HS-5 (cell line): Measurements from ENCODE around the gene AMOT.

Source experiments
- DNase-seq: peaks from one replicate; pipeline ENCODE4 v3.0.0-alpha.2; 2012; ENCODE audit warnings: low read depth

AMOT gene

DNA sequence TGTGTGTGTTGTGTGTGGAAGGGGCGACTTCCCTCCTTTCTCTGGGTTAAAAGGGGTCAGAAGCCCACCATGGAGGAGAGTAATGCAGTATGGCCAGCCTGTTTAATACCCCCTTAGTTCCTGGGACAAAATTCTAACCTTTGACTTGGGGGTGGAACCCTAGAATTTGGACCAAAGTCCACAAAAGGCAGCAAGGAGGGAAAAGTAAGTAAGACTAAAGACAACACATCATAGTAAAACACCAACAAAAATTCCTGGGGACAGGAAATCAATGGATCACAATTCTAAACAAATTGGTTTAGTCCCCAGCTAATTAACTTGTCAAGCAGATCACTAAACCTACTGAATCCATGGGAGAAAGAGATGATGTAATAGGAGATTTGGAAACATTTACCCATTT, 3.1 kb downstream of the AMOT start:
- DNase-seq = no peak

- DNase-seq = no peak
Observed at GRCh38 chrX:112835019-112835418, 5.6 kb downstream of the AMOT start.

DNA sequence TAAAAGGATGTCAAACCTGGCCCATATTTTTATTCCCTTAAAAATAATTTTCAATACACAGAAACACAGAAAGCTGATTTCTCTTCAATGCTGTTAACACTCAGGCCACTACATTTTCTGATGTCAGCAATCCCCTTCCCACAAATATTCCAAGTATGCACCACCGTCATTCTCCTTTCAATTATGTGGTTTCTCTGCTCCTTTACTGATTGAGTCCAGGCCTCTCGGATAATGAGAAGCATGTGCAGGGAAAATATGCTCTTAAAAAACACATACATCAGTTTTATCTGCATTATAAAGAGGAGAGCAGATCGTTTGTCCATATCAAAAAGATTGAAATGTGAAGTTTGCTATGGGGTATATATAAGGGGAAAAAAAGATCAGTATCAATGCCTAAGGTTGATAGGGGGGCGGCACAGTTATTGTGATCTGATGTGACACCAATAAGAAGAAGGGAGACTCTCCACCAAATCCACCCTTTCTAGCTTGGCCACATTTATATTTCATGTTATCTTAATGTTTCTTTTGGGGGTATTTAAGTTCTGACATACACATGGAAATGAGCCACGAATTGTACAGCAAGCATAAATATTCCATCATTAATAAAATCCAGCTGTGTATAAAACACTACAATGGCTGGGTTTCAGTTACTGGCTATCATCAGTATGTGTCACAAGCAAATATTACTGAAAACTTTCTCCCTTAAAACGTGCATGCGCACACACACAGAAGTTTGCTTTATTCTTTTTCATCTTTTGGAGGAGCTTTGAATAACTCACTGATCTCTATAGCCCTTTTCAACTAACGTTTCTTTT, 6.4 kb downstream of the AMOT start:
- no peak for DNase-seq

DNA sequence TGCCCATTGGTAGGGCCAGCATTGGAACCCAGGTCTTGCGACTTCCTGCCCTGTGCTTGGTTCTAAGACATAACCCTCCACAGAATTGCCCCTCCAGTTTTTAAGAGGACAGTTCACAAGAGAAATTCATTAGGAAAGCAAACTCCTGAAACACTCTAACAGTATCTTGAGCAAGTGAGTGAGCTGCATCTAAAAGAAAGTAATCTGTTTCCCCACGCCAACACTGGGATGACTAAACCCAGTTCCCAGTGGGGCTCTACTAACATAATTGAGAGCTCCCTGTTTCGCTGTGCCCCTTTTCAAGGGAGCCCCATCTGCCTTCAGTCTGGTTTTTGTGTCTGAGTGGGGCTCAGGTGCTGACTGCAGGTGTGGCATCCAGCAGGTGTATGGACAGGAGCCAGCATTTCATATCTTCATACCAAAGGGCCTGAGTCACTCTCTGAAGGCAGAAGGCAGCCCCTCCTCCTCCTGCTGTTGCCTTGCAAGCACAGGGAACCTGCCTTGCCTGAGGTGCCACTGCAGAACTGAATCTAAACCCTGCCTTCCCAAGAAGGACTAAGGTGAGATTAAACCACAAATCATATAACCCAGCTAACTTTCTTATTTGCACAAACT, 8.0 kb downstream of the AMOT start:
- DNase-seq = no peak

DNA sequence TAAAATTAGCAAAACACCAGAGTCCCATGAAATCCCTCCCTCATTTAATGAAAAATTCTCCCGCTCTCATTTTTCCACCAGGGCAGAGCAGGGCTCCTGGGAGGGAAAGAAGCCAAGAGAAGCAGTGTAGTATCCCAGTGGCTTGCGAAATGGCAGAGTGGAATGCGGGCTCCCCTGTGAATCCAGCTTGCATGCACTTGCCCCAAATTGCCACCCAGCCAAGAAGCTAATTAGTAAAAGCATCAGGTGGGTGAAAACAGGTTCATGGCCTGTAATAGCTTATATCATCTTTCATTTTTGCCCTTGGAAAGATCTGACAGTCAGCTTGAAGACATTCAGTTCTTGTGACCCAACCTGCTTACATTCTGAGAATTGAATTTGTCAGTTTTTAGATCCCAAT, 10.1 kb downstream of the AMOT start:
- no peak for DNase-seq

DNA sequence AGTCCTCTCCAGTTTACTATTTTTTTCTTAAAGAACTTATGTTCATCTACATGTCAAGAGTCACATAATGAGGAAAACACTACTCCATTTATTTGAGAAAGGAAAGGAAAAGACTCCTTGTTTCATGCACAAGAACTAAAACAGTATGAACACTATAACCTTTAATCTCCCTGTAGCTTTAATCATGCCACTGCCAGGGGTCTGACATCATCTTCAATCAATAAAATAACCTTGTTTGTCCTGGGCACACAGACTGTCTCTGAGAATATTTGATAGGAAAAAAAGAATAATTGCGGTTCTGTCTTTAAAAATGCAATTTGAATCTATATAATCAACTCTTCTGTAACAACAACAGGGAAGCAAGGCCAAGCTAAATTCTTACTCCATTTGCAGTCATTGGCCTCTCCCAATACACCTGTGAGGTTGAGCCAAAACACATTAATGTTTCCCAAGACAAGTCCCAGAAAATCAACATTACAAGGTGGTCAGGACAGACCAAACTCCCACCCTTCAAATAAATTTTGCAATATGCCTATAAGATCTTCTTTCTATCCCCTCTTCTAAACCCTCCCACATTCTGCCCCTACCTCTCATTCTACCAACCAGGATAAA, 13.2 kb downstream of the AMOT start:
- DNase-seq = no peak

DNA sequence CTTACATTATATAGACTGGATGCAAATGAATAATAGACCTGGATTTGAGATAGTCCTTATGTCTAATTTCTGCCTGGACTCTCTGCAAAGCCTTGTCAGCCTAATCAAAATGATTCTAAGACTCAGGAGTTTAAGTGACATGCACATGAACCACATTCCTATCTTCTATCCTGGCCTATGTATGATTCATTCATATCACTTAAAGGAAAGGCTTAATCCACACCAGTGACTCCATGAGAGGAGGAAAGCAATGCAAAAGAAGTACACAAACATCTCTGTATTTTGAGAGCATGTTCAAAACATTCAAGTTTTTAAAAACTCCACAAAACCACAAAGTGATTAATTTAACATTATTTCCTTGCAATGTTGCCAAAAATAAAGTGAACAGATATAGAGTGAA, 14.6 kb downstream of the AMOT start:
- DNase-seq = no peak

GRCh38 chrX:112822892-112823291, 17.7 kb downstream of the AMOT start:
- DNase-seq = no peak

DNA sequence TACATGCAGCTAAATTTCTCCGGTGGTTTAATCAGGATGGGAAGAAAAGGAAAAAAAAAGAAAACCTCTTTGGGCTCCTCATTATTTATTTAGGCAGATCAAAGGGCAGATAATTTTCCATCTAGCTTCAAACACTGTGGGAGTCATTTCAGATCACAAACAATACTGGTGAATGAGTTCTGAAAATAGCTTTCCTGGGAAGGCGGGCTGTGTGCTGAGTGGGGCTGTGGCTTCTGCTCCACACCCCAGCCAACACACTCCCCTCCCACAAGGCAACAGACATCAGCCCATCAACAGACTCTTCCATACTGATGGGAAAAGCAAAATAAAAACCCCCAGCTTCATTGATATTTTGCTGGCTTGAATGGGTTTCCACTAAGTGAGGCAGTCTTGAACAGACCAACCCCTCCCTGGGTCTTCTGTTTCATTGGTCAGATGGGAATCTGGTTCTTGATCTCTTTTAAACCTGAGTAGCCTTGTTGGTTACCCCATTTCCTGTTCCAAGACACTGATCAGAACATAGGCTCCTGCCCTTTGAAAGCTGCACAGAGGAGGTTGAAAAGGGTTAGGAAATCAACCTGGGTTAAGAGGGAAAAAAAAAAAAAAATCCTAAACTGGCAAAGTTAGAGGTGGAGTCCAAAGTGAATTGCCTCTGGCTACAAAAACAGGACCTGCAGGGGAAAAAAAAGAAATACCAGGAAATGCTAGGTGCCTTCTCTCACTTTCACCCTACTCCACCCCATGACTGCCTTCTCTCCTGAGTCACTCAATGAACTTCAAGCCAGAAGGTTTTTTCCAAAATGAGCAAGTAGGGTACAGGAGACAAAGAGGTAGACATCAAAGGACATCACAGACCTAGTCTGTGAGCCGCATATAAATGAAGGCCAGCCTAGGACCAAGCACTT, 20.0 kb downstream of the AMOT start:
- DNase-seq = no peak

GRCh38 chrX:112819813-112820212, 20.8 kb downstream of the AMOT start:
- no peak for DNase-seq

- no peak for DNase-seq
Observed at GRCh38 chrX:112819008-112819640, 21.5 kb downstream of the AMOT start.

DNA sequence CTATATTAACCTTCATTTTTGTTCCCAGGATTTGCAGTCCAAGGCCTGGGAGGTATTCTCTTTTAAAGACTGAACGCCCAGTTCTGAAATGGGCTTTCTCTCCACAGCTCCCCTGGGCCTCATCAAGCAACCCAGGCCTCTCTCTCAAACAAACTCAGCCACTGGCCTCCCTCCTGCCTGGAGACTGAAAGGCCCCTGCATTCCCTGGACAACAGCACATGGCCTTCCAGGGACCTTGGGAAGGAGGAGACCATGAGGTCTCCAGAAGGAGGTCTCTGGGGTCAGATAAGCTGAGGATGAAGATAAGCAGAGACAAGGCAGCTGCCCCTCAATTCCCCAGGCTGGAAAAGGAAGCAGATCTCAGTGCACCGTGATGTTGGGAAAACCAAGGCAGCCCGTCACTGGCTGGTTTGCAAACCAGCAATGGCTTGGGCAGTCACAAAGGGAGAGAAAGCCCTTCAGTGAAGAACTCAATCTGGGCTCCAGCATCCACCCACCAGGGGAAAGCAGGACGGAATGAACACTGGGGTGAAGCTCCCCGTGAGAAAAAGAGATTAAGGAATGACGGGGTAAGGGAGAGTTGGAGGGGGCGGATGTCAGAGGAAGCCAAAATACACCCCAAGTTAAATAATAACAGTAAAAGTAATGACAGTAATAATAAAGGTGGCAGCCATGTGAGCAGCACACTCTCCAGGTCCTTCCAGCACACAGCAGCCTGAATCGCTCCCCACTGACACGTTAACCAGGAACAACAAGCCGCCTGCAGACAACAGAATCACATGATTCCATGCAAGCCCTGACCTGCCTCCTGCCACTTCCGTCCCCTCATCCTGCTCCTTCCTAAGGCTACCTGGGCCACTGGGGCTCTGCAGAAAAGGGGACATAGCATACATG, 22.3 kb downstream of the AMOT start:
- no peak for DNase-seq

- DNase-seq = no peak
Observed at GRCh38 chrX:112816908-112817307, 23.7 kb downstream of the AMOT start.

DNA sequence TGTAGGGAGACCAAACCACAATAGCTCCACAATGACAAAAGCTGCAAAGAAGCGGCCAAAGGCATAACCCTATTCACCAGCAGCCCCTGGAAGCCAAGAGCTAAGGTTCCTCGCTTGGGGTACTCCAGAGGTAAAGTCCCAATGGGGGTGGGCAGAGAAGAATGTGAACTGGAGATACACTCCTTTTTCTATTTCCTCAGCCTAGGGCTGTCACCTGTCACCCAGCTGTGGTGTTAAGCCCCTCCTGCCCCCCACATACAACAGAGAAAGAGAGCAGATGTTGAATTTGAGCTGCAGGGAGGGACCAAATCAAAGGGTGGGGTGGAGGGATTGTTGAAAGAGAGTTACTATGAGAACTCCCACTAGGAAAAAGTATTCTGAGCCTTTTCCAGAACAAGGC, 26.1 kb downstream of the AMOT start:
- no peak for DNase-seq

GRCh38 chrX:112812741-112813140, 27.9 kb downstream of the AMOT start:
- DNase-seq = no peak

DNA sequence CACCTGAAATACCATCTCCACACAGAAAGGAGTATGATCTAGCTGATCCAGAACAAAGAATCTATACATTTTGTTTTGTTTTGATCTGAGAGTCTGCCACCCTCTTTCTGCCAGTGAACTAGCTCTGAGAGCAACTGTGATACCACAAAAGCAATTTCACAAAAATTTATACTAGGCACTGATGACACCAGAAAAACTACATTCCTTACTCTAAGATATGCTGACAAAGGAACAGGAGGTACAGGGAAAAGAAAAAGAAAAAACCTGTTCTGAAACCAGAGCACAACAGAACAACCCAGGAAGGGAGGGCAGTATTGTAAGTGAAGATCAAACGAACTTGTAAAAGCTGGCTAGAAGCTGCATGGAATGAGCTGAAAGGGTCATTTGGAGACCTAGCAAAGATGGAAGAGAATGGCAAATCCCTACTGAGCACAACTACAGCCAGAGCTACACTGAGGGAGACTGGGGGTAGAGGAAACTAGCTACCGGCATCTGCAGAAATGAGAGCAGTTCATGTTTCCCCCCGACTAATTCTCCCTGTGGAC, 31.9 kb downstream of the AMOT start:
- DNase-seq = no peak

DNA sequence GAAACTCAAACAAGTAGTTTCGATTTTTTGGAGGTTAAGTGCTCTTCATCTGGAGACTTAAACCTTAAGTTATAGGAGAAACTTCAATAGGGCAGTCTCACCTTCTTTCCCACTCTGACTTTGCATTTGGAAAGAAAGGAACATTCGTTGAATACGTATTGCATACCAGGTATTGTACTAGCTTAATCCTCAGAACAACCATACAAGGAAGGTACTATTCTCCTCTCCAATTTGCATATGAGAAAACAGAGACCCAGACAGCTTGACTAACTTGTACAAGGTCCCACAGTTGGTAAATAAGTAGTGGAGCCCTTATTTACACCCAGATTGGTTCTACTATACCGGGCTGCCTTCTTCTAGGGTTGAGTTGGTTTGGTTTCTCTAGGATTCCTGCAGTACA, 32.6 kb downstream of the AMOT start:
- DNase-seq = no peak

DNA sequence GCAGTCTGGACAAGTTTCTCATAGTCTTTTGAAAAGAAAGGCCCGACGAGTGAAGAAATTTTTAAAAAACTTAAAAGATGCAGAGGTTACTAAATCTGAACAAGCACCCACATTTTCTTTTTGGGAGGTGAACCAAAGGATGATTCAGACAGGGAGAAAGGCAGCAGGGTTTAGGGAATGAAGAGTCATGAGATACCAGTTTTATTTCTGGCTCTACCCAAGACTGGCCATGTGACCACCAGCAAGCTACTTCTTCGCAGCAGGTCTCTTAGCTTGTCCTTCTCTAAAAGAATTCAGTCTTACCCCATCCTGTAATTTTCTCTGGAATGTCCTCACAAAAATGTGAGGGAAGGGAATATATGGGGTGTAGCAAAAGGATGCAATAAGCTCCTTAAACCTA, 37.6 kb downstream of the AMOT start:
- no peak for DNase-seq

- DNase-seq = no peak
Observed at GRCh38 chrX:112802541-112802940, 38.1 kb downstream of the AMOT start.

DNA sequence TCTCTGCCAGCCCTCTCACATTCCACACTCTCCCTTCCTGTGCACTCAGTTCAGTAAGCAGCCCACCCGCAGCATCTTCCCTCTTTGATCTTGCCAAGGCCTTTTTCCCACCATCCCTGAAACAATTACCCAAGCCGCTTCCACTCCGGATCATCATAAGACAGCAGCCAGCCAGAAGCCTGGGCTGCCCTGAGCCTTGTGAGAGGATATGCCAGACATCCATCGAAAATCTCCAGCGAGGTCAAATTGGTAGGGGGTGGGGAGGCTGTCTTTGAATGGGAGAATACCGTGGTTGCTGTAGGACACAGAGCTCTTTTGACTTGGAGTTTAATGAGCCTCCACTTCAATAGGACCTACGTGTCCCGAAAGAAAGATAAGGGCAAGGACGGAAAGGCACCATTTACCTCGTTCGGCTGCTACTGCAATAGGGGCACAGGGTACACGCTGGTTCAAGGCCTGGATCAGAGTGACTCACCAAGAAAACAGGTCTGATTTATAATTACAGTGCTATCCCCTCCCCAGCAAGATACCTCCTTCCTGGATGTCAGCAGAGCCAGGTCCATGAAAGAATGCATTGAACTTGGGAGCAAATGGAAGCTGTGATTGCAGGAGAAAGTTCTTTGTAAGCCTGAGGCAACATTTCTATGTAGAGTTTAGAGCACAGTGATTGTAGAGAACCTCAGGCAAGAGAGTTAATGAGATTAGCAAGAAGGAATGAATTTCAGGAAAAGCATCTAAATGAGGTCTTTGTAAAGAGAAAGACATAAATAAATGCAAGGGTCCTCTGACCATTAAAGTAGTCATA, 39.5 kb downstream of the AMOT start:
- no peak for DNase-seq
